ENCODE results near the gene MAK. TPM values are rescaled to one million over a fixed set of nuclear protein-coding genes. Genes with fewer than 3 reads are reported as not detected.

The MAK gene
- total RNA-seq, 1 experiment from 2014 or later: 0.07 TPM

GRCh38 chr6:10831609-10832008 lies 6.7 kb downstream of the MAK start:
- H3K4me1 Mint-ChIP-seq: no peaks in the 10 kb centered on the region
- no peak for DNase-seq (ENCODE audit: low spot score)
- H3K27me3 Mint-ChIP-seq (ENCODE audit: low read depth): peaks cover 27% of the 10 kb centered on the region
- H3K27ac Mint-ChIP-seq: no peak overlapping the region
- no peak for ATAC-seq
- peaks cover 8% of the 10 kb centered on the region for H3K9me3 Mint-ChIP-seq
- POLR2A ChIA-PET: no interaction called here
- TF ChIP-seq, protein P1, sequence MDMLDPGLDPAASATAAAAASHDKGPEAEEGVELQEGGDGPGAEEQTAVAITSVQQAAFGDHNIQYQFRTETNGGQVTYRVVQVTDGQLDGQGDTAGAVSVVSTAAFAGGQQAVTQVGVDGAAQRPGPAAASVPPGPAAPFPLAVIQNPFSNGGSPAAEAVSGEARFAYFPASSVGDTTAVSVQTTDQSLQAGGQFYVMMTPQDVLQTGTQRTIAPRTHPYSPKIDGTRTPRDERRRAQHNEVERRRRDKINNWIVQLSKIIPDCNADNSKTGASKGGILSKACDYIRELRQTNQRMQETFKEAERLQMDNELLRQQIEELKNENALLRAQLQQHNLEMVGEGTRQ (CRISPR knock-in tag; IDR thresholded peaks at IDR 0.05): no peak
- TF ChIP-seq NR2C2 (CRISPR knock-in tag; IDR thresholded peaks at IDR 0.05) (no peak), AFF4 (CRISPR knock-in tag; IDR thresholded peaks at IDR 0.05; ENCODE audit: borderline replicate concordance) (no peak), TP53 (CRISPR knock-in tag; IDR thresholded peaks at IDR 0.05) (no peak), CTCF (IDR thresholded peaks at IDR 0.05) (no peak), ZBTB43 (CRISPR knock-in tag; IDR thresholded peaks at IDR 0.05) (no peak), ZNF396 (CRISPR knock-in tag; IDR thresholded peaks at IDR 0.05; ENCODE audit: borderline replicate concordance) (no peak), KAT7 (CRISPR knock-in tag; IDR thresholded peaks at IDR 0.05; ENCODE audit: borderline replicate concordance) (no peak), TCF7 (CRISPR knock-in tag; IDR thresholded peaks at IDR 0.05; ENCODE audit: low read depth) (no peak), SP1 (CRISPR knock-in tag; conservative IDR thresholded peaks at IDR 0.05) (no peak), ESRRA (CRISPR knock-in tag; IDR thresholded peaks at IDR 0.05; ENCODE audit: borderline replicate concordance) (no peak), MYBL2 (CRISPR knock-in tag; IDR thresholded peaks at IDR 0.05) (no peak)
- TF ChIP-seq, protein P2, sequence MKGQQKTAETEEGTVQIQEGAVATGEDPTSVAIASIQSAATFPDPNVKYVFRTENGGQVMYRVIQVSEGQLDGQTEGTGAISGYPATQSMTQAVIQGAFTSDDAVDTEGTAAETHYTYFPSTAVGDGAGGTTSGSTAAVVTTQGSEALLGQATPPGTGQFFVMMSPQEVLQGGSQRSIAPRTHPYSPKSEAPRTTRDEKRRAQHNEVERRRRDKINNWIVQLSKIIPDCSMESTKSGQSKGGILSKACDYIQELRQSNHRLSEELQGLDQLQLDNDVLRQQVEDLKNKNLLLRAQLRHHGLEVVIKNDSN (CRISPR knock-in tag; IDR thresholded peaks at IDR 0.05): no peak
- TF ChIP-seq, protein P3, sequence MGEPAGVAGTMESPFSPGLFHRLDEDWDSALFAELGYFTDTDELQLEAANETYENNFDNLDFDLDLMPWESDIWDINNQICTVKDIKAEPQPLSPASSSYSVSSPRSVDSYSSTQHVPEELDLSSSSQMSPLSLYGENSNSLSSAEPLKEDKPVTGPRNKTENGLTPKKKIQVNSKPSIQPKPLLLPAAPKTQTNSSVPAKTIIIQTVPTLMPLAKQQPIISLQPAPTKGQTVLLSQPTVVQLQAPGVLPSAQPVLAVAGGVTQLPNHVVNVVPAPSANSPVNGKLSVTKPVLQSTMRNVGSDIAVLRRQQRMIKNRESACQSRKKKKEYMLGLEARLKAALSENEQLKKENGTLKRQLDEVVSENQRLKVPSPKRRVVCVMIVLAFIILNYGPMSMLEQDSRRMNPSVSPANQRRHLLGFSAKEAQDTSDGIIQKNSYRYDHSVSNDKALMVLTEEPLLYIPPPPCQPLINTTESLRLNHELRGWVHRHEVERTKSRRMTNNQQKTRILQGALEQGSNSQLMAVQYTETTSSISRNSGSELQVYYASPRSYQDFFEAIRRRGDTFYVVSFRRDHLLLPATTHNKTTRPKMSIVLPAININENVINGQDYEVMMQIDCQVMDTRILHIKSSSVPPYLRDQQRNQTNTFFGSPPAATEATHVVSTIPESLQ (CRISPR knock-in tag; IDR thresholded peaks at IDR 0.05): no peak
- CTCF ChIA-PET: no interaction called here
- peaks cover 6% of the 10 kb centered on the region for H3K36me3 Mint-ChIP-seq
- no peak overlapping the region for H3K4me3 Mint-ChIP-seq

DNA sequence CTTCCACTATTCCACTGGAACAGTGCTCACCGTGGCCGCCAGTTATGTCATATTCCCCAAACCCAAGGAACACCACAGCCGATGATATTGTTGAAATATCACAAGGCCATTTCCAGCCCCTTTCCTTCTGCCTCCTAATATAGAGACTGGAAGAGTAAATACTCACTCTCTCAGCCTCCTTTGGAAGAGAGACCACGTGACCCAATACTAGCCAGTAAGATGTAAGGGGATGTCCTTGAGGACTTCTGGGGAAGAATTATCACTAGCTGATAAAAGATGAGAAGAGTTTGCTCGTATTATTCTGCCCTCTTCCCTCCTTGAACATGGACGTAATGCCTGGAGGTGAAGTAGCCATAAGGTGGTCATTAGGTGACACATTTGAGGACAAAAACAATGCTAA lies 13.5 kb downstream of the MAK start:
- no peak overlapping the region for H3K4me3 Mint-ChIP-seq
- ATAC-seq: no peak
- no peak overlapping the region for H3K27ac Mint-ChIP-seq
- peaks cover 3% of the 10 kb centered on the region; the same call in 1 of the 2 replicates for H3K9me3 Mint-ChIP-seq
- H3K27me3 Mint-ChIP-seq (ENCODE audit: low read depth): no peaks in the 10 kb centered on the region
- ChIA-PET POLR2A (no interaction called here), CTCF (no interaction called here)
- peaks cover 3% of the 10 kb centered on the region; the same call in 1 of the 2 replicates for H3K4me1 Mint-ChIP-seq
- H3K36me3 Mint-ChIP-seq: 0 out of 2 replicates have a peak, but pooled peaks cover 2% of the 10 kb centered on the region
- no peak for DNase-seq (ENCODE audit: low spot score)
- TF ChIP-seq FOXP4 (CRISPR knock-in tag; IDR thresholded peaks at IDR 0.05) (no peak), ZNF263 (CRISPR knock-in tag; IDR thresholded peaks at IDR 0.05; ENCODE audit: low read depth) (no peak), SMAD4 (CRISPR knock-in tag; IDR thresholded peaks at IDR 0.05) (no peak), CREM (CRISPR knock-in tag; IDR thresholded peaks at IDR 0.05) (no peak)

All from WTC11 (cell line).